Uterus (tissue), 2 donors: ENCODE results near the gene MYO9B.

Experiments
- POLR2A ChIP-seq, 2 donors: fragments of 450-650 bp; IDR thresholded peaks; one replicate each; pipeline ENCODE4 v1.6.1; 2016; ENCODE audit warnings: antibody characterized with exemption in 2 of 2, mild to moderate bottlenecking in 1 of 2, moderate library complexity in 1 of 2
- TF ChIP-seq, protein P1 (sequence below), 4 experiments: fragments of 200-600 bp in 2 of 4; fragments of 450-650 bp in 2 of 4; sonication (generic) in 2 of 4; IDR thresholded peaks; one replicate each; pipeline ENCODE4 v1.5.1; 2016 to 2019; ENCODE audit warnings: antibody characterized with exemption in 4 of 4, mild to moderate bottlenecking in 2 of 4, moderate library complexity in 1 of 4

- TF ChIP-seq, protein P1, sequence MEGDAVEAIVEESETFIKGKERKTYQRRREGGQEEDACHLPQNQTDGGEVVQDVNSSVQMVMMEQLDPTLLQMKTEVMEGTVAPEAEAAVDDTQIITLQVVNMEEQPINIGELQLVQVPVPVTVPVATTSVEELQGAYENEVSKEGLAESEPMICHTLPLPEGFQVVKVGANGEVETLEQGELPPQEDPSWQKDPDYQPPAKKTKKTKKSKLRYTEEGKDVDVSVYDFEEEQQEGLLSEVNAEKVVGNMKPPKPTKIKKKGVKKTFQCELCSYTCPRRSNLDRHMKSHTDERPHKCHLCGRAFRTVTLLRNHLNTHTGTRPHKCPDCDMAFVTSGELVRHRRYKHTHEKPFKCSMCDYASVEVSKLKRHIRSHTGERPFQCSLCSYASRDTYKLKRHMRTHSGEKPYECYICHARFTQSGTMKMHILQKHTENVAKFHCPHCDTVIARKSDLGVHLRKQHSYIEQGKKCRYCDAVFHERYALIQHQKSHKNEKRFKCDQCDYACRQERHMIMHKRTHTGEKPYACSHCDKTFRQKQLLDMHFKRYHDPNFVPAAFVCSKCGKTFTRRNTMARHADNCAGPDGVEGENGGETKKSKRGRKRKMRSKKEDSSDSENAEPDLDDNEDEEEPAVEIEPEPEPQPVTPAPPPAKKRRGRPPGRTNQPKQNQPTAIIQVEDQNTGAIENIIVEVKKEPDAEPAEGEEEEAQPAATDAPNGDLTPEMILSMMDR (IDR thresholded peaks at IDR 0.05) = no peak
- no peak for TF ChIP-seq POLR2A (IDR thresholded peaks at IDR 0.05)
These were observed 990 bp downstream of the MYO9B start for GRCh38 chr19:17076543-17076991.
